ENCODE data around the gene KCNJ5. TPM values are rescaled to one million over a fixed set of nuclear protein-coding genes. Genes with fewer than 3 reads are reported as not detected.

KCNJ5 gene
- total and polyA plus RNA-seq, 2 of the 4 experiments (the other 2 are of a cell fraction), result 0.07 to 0.18 TPM

DNA sequence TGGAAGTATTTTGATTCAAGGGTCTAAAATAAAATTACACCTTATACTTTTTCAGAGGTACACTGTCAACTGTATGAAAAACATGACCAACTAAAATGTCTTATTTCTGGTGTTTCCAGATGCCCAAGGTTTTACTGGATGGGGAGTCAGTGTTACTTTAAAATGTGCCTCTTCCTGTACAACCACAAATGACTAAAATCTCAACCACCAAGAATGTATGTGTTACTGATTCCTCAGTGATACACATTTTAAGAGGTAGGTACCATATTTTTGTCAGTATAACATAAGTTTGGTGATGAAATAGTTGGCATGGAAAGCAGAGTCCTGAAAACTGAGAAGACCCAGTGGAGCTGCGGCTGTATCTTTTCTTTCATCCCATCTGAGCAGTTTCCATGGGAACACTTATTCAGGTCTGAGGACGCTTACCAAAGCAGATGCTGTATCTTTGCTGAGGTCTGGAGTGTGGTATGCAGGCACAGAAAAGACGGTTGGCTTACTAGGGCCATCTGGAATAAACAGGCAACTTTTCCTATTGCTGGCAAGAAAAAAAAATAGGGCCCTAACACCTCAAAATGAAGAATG is 72.7 kb downstream of the KCNJ5 start:
- no peak overlapping the region for H3K27ac ChIP-seq (ENCODE audit: insufficient read depth, low read length)
- in situ Hi-C loops (cut with MboI; ENCODE audit: low sequenced_read_pairs) (loop anchor here (25.0 kb wide), 2 partner anchors 802 to 927 kb away; no protein-coding TSS in a partner anchor), intact Hi-C loops (cut with micrococcal nuclease) (no loop called here), dilution Hi-C loops (cut with HindIII; ENCODE audit: low sequenced_read_pairs, unreplicated experiment) (no loop called here)
- no peak overlapping the region for H2AFZ ChIP-seq (replicated peaks; ENCODE audit: low read length, poor library complexity)
- 100% methylated on average over 2 of the region's 3 CpGs; no CpG with 5 or more reads in 1 of the 2 experiments for WGBS, 2 experiments (ENCODE audit: extremely low coverage in 2 of 2, insufficient read length in 1 of 2)
- no peak overlapping the region for H3K14ac ChIP-seq (replicated peaks; ENCODE audit: low read depth, low read length)
- no peak overlapping the region for H3K56ac ChIP-seq (ENCODE audit: extremely low read depth, insufficient read depth, low read length)
- DNase-seq (peak; percentile 20), ATAC-seq (ENCODE audit: low read depth) (no peak)
- H3K9me1 ChIP-seq (ENCODE audit: insufficient read depth, low read length), result no peaks in the 10 kb centered on the region
- H3K27me3 ChIP-seq (ENCODE audit: control insufficient read depth, insufficient read depth, low read length), result peaks cover 2% of the 10 kb centered on the region; the same call in 1 of the 2 replicates
- H2BK15ac ChIP-seq (ENCODE audit: low read depth, low read length), result no peak overlapping the region
- no peak overlapping the region for H2BK5ac ChIP-seq (ENCODE audit: low read depth, low read length, poor library complexity, severe bottlenecking)
- no peaks in the 10 kb centered on the region for H3K79me1 ChIP-seq (ENCODE audit: low read depth in 1 of 2, low read length in 2 of 2)
- peaks cover 1% of the 10 kb centered on the region for H3K36me3 ChIP-seq (ENCODE audit: control insufficient read depth, insufficient read depth, low read length)
- CTCF ChIA-PET, result interaction anchor here (1.2 kb wide), 1 partner anchor 806 kb away, joined by 3 read pairs; no protein-coding TSS in a partner anchor
- H4K20me1 ChIP-seq (ENCODE audit: insufficient read depth, low read length), result no peaks in the 10 kb centered on the region
- no peak overlapping the region for H4K8ac ChIP-seq (ENCODE audit: low read depth in 2 of 2, low read length in 2 of 2)
- no peak overlapping the region for H4K5ac ChIP-seq (ENCODE audit: low read depth, low read length)
- no peak overlapping the region for H3K4ac ChIP-seq (ENCODE audit: low read depth, low read length)
- TF ChIP-seq CEBPB (IDR thresholded peaks at IDR 0.05; ENCODE audit: low read depth, low read length) (0 out of 2 replicates have a peak, but pooled peaks have one; percentile 10), RFX5 (IDR thresholded peaks at IDR 0.05; ENCODE audit: low read depth, low read length) (no peak), BHLHE40 (IDR thresholded peaks at IDR 0.05; ENCODE audit: low read depth, low read length) (no peak), NFE2L2 (IDR thresholded peaks at IDR 0.05; ENCODE audit: low read depth, low read length) (no peak)
- H3K4me3 ChIP-seq (ENCODE audit: insufficient read depth, low read depth, low read length), result no peak overlapping the region
- H3K9me3 ChIP-seq (ENCODE audit: control insufficient read depth, insufficient read depth, low read length), result no peaks in the 10 kb centered on the region
- no peak overlapping the region for H2AK9ac ChIP-seq (replicated peaks; ENCODE audit: low read depth, low read length, poor library complexity)
- H2BK120ac ChIP-seq (ENCODE audit: low read depth, low read length), result no peak overlapping the region
- POLR2A ChIA-PET (ENCODE audit: unreplicated experiment), result no interaction called here
- no peak overlapping the region for H3K23ac ChIP-seq (ENCODE audit: low read depth, low read length)
- H3K4me1 ChIP-seq (ENCODE audit: control insufficient read depth, insufficient read depth, low read length), result no peaks in the 10 kb centered on the region
- no peak overlapping the region for H4K91ac ChIP-seq (ENCODE audit: insufficient read depth, low read depth, low read length)
- no peak overlapping the region for H2AK5ac ChIP-seq (ENCODE audit: low read depth, low read length)
- H3K18ac ChIP-seq (ENCODE audit: low read depth, low read length), result no peak overlapping the region
- BruUV-seq (replicated peaks), result no TSS peak
- no peak overlapping the region for H2BK20ac ChIP-seq (ENCODE audit: low read depth, low read length)
- no peak overlapping the region for H3K4me2 ChIP-seq (ENCODE audit: low read depth, low read length)
- no peak overlapping the region for H3K9ac ChIP-seq (ENCODE audit: low read depth, low read length)
